GM19467 (cell line): ENCODE measurements around the gene ZBTB7A.

Experiments used
- ATAC-seq: cut with Tn5 transposase; IDR thresholded peaks from one replicate; pipeline ENCODE4 v1.9.1; 2021; ENCODE audit warnings: mild to moderate bottlenecking, moderate library complexity; ENCODE audit not compliant: unreplicated experiment

ZBTB7A gene

GRCh38 chr19:4057931-4058692 is 8.6 kb downstream of the ZBTB7A start:
- ATAC-seq = no peak

- no peak for ATAC-seq
These were observed 11.5 kb downstream of the ZBTB7A start for GRCh38 chr19:4055209-4055552.

- ATAC-seq = no peak
These were observed 12.1 kb downstream of the ZBTB7A start for GRCh38 chr19:4054441-4055208.

GRCh38 chr19:4053423-4054324 is 13.0 kb downstream of the ZBTB7A start:
- no peak for ATAC-seq

GRCh38 chr19:4052993-4053422 is 13.7 kb downstream of the ZBTB7A start:
- no peak for ATAC-seq

GRCh38 chr19:4052114-4052992 is 14.3 kb downstream of the ZBTB7A start:
- no peak for ATAC-seq

- no peak for ATAC-seq
These were observed 15.3 kb downstream of the ZBTB7A start for GRCh38 chr19:4051175-4052101.

- no peak for ATAC-seq
These were observed 17.3 kb downstream of the ZBTB7A start for GRCh38 chr19:4049432-4049831.

- ATAC-seq = no peak
These were observed 19.6 kb downstream of the ZBTB7A start for GRCh38 chr19:4046946-4047683.

- no peak for ATAC-seq
These were observed 20.4 kb downstream of the ZBTB7A start for GRCh38 chr19:4046362-4046691.

GRCh38 chr19:4045597-4046361 is 20.9 kb downstream of the ZBTB7A start:
- ATAC-seq = no peak

GRCh38 chr19:4044990-4045465 is 21.7 kb downstream of the ZBTB7A start:
- ATAC-seq = no peak

GRCh38 chr19:4043966-4044715 is 22.6 kb downstream of the ZBTB7A start:
- no peak for ATAC-seq

GRCh38 chr19:4043401-4043800 is 23.3 kb downstream of the ZBTB7A start:
- no peak for ATAC-seq

GRCh38 chr19:4042731-4043082 is 24.0 kb downstream of the ZBTB7A start:
- no peak for ATAC-seq

- ATAC-seq = no peak
These were observed 24.5 kb downstream of the ZBTB7A start for GRCh38 chr19:4042064-4042730.
